Measurements from ENCODE around the gene IP6K3.

The IP6K3 gene

GRCh38 chr6:33672808-33673207, 73.9 kb downstream of the IP6K3 start:
- DNase-seq (ENCODE audit: low read depth) = no peak

- DNase-seq (ENCODE audit: low read depth) = no peak
These were observed 75.0 kb downstream of the IP6K3 start for GRCh38 chr6:33671744-33672072.
